Osteoblast (primary cell): ENCODE results near the gene CSMD2. TPM values are rescaled to one million over a fixed set of nuclear protein-coding genes. Genes with fewer than 3 reads are reported as not detected.

Experiments used
- DNase-seq: peaks from one replicate; pipeline ENCODE4 v3.0.0; 2011; ENCODE audit warnings: low spot score, mixed read lengths; ENCODE audit not compliant: insufficient read length; ENCODE audit errors: missing footprints
- H2AFZ ChIP-seq: 2 replicates; pipeline ENCODE4 v1.6.0; 2011; ENCODE audit warnings: mild to moderate bottlenecking, low read length
- H3K27ac ChIP-seq: 2 replicates; pipeline ENCODE4 v1.5.1; 2011; ENCODE audit warnings: mild to moderate bottlenecking, low read depth, low read length, moderate library complexity
- H3K27me3 ChIP-seq: 2 replicates; pipeline ENCODE4 v1.6.0; 2012; ENCODE audit warnings: mild to moderate bottlenecking, control low read depth, inconsistent platforms, low read length, moderate library complexity; ENCODE audit not compliant: insufficient read depth
- H3K36me3 ChIP-seq: 2 replicates; pipeline ENCODE4 v1.5.1; 2011; ENCODE audit warnings: mild to moderate bottlenecking, low read length, control low read depth, moderate library complexity; ENCODE audit not compliant: insufficient read depth
- H3K4me1 ChIP-seq: 2 replicates; pipeline ENCODE4 v1.5.1; 2011; ENCODE audit warnings: mild to moderate bottlenecking, low read length, control low read depth, moderate library complexity; ENCODE audit not compliant: insufficient read depth
- H3K4me2 ChIP-seq: 2 replicates; pipeline ENCODE4 v1.6.0; 2011; ENCODE audit warnings: mild to moderate bottlenecking, low read length; ENCODE audit not compliant: insufficient read depth
- H3K4me3 ChIP-seq: fragments of 200-600 bp; sonication (generic); 3 replicates; pipeline ENCODE4 v1.5.1; 2012; ENCODE audit warnings: mild to moderate bottlenecking, low read length, inconsistent platforms; ENCODE audit not compliant: insufficient read depth
- H3K79me2 ChIP-seq: 2 replicates; pipeline ENCODE4 v1.6.0; 2012; ENCODE audit warnings: mild to moderate bottlenecking, low read length, control low read depth, inconsistent platforms; ENCODE audit not compliant: insufficient read depth
- H3K9me3 ChIP-seq: 2 replicates; pipeline ENCODE4 v1.5.1; 2011; ENCODE audit warnings: low read depth, low read length, control low read depth
- H4K20me1 ChIP-seq: 2 replicates; pipeline ENCODE4 v1.6.0; 2012; ENCODE audit warnings: mild to moderate bottlenecking, low read length, control low read depth; ENCODE audit not compliant: insufficient read depth
- total RNA-seq: library from RNA; depleted of rRNA; stranded (reverse); fragments of >200 nt; gene quantifications from 2 replicates; pipeline ENCODE4 v1.2.3, GENCODE V29; 2012
- TF ChIP-seq, protein P1 (sequence below): IDR thresholded peaks from 2 replicates; pipeline ENCODE4 v1.5.1; 2011; ENCODE audit warnings: mild to moderate bottlenecking, low read depth, low read length, moderate library complexity; ENCODE audit errors: extremely low read depth

Gene CSMD2
- total RNA-seq, 1 donor = 0.36 TPM

DNA sequence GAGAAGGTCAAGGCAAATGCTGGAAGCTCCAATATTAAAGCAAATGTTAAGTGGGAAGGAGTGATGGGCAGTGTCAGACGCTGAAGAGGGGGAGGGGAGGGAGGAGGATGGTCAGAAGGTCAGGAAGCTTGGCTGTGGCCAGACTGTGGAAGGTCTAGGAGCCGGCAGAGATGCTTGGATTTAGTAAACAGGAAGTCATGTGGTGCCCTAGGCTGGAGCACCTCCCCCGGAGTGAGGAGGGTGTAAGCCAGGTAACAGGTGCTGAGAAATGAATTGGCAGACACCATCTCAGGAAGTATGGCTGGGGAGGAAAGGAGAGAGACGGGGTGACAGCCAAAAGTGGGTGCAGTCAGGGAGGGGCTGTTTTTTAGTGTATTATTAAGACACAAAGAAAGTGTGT is 17.7 kb downstream of the CSMD2 start:
- TF ChIP-seq, protein P1, sequence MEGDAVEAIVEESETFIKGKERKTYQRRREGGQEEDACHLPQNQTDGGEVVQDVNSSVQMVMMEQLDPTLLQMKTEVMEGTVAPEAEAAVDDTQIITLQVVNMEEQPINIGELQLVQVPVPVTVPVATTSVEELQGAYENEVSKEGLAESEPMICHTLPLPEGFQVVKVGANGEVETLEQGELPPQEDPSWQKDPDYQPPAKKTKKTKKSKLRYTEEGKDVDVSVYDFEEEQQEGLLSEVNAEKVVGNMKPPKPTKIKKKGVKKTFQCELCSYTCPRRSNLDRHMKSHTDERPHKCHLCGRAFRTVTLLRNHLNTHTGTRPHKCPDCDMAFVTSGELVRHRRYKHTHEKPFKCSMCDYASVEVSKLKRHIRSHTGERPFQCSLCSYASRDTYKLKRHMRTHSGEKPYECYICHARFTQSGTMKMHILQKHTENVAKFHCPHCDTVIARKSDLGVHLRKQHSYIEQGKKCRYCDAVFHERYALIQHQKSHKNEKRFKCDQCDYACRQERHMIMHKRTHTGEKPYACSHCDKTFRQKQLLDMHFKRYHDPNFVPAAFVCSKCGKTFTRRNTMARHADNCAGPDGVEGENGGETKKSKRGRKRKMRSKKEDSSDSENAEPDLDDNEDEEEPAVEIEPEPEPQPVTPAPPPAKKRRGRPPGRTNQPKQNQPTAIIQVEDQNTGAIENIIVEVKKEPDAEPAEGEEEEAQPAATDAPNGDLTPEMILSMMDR = no peak
- H3K36me3 ChIP-seq = no peaks in the 10 kb centered on the region
- H4K20me1 ChIP-seq = no peaks in the 10 kb centered on the region
- no peak overlapping the region for H2AFZ ChIP-seq
- no peak for DNase-seq
- H3K4me1 ChIP-seq = no peaks in the 10 kb centered on the region
- no peak overlapping the region for H3K4me2 ChIP-seq
- no peaks in the 10 kb centered on the region for H3K79me2 ChIP-seq
- H3K27ac ChIP-seq = no peak overlapping the region
- no peak overlapping the region for H3K4me3 ChIP-seq
- no peaks in the 10 kb centered on the region for H3K27me3 ChIP-seq
- no peaks in the 10 kb centered on the region for H3K9me3 ChIP-seq

DNA sequence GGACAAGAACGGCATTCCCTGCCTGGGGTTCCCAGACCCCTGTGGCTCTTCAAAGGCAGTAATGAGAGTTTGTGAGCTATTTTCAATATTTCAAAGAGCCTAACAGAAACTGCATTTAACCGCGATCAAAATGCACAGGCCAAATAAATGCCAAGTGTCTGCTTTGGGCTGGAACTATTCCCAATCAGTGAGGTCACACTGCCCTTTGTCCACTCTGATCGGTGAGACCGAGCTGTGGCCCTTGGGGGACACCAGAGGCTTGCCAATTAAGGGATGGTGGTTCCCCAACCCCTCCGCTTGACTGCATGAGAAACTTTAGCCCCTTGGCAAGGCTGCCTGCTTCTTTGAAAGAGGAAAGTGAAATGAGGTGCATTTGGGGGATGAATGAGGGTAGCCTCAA is 20.3 kb downstream of the CSMD2 start:
- Histone ChIP-seq H3K27ac (no peak overlapping the region), H3K4me2 (no peak overlapping the region), H3K4me1 (no peaks in the 10 kb centered on the region), H3K79me2 (no peaks in the 10 kb centered on the region), H3K36me3 (no peaks in the 10 kb centered on the region), H3K9me3 (no peaks in the 10 kb centered on the region), H3K4me3 (no peak overlapping the region), H3K27me3 (no peaks in the 10 kb centered on the region), H4K20me1 (no peaks in the 10 kb centered on the region), H2AFZ (no peak overlapping the region)
- no peak for DNase-seq
- TF ChIP-seq, protein P1 = no peak

DNA sequence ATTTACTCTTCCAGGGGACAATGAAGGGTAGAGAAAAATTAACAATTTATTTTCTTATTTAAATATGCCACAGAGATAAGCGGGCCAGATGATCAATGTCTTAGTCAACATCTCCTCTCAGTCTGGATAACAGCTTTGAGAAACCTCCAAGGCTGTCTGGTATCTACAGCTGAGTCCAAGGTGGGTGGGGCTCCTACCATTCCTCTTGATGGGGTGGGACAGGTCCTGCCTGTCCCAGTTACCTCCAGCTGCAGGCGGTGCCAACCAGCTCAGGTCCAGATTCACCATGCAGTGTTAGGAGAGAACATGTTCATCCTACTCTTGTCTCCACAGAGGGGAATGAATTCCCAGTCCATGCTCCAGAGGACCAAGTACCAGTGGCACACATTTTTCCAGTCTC is 21.1 kb downstream of the CSMD2 start:
- DNase-seq = no peak
- Histone ChIP-seq H4K20me1 (no peaks in the 10 kb centered on the region), H3K27ac (no peak overlapping the region), H3K4me3 (no peak overlapping the region), H3K9me3 (no peaks in the 10 kb centered on the region), H3K4me1 (no peaks in the 10 kb centered on the region), H3K27me3 (no peaks in the 10 kb centered on the region), H2AFZ (no peak overlapping the region), H3K36me3 (no peaks in the 10 kb centered on the region), H3K4me2 (no peak overlapping the region), H3K79me2 (no peaks in the 10 kb centered on the region)
- TF ChIP-seq, protein P1 = no peak

DNA sequence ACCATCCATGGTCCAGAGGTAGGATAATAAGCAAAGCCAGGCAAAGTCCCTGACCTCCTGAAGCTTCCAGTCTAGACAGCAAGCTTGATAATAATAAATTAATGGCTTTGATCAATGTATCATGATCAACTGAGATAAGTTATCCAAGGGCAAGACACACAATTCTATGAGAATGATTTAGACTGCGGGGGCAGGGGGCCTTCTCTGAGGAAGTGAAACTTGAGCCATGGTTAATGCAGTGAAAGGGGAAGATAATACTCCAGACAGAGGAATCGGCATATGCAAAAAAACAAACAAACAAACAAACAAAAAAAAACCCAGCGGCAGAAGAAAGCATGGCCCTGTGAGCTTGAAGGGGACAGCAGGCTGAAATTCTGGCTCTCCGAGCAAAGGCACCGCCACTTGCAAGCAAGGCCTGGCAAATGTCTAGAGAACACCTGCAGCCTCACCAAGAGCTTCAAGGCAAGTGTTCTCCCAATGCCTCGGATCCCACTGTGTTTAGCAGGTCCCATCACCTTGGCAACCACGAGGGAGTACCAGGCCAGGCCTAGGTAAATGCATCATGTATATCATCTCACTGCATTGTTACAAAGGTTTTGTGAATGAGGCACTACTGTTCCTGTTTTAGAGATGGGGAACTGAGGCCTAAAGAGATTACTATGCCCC is 24.9 kb downstream of the CSMD2 start:
- Histone ChIP-seq H2AFZ (no peak overlapping the region), H3K4me3 (no peak overlapping the region), H3K27ac (no peak overlapping the region), H3K9me3 (no peaks in the 10 kb centered on the region), H4K20me1 (no peaks in the 10 kb centered on the region), H3K4me2 (no peak overlapping the region), H3K36me3 (no peaks in the 10 kb centered on the region), H3K79me2 (no peaks in the 10 kb centered on the region), H3K4me1 (no peaks in the 10 kb centered on the region), H3K27me3 (no peaks in the 10 kb centered on the region)
- TF ChIP-seq, protein P1 = no peak
- no peak for DNase-seq
